Thoracic aorta (tissue), 2 donors: ENCODE measurements around the gene SMC4. TPM values are rescaled to one million over a fixed set of nuclear protein-coding genes. Genes with fewer than 3 reads are reported as not detected.

Experiments used
- ATAC-seq: fragments of 150-250 bp; one replicate; pipeline ENCODE4 v1.8.0; 2017; ENCODE audit warnings: low read depth; ENCODE audit not compliant: insufficient number of reproducible peaks, low FRiP score
- DNase-seq: peaks from one replicate; pipeline ENCODE4 v3.0.0-alpha.2; 2020; ENCODE audit warnings: low spot score
- H3K27ac ChIP-seq, 2 donors: fragments of 200-600 bp; sonication (generic); 1 replicate in 1 of 2; 2 replicates in 1 of 2; pipeline ENCODE4 v1.5.1; 2016; ENCODE audit warnings: mild to moderate bottlenecking in 2 of 2, moderate library complexity in 2 of 2
- H3K27me3 ChIP-seq: fragments of 200-600 bp; sonication (generic); replicated peaks from 2 replicates; pipeline ENCODE4 v1.6.0; 2016; ENCODE audit warnings: mild to moderate bottlenecking; ENCODE audit not compliant: insufficient read depth
- H3K36me3 ChIP-seq: fragments of 200-600 bp; sonication (generic); one replicate; pipeline ENCODE4 v1.5.1; 2016
- H3K4me1 ChIP-seq, 2 donors: fragments of 200-600 bp; sonication (generic); 1 replicate in 1 of 2; 2 replicates in 1 of 2; pipeline versions ENCODE4 v1.5.1 to v1.6.0; 2016; ENCODE audit warnings: low read depth in 2 of 2, mild to moderate bottlenecking in 1 of 2; ENCODE audit not compliant: control insufficient read depth in 1 of 2
- H3K4me3 ChIP-seq: fragments of 200-600 bp; sonication (generic); 2 replicates; pipeline ENCODE4 v1.5.1; 2016; ENCODE audit warnings: mild to moderate bottlenecking
- H3K9me3 ChIP-seq: fragments of 200-600 bp; sonication (generic); 2 replicates; pipeline ENCODE4 v1.5.1; 2016
- total RNA-seq, 2 donors: library from RNA; depleted of rRNA; stranded (reverse); fragments of >200 nt; gene quantifications; one replicate each; pipeline versions ENCODE4 v1.1.0 to v1.2.3, GENCODE V29; 2016
- TF ChIP-seq, protein P1 (sequence below): fragments of 200-600 bp; sonication (generic); IDR thresholded peaks from one replicate; pipeline ENCODE4 v1.5.1; 2019; ENCODE audit warnings: antibody characterized with exemption

Gene SMC4
- total RNA-seq, 2 donors from 2014 or later = 70.2 to 97.2 TPM

DNA sequence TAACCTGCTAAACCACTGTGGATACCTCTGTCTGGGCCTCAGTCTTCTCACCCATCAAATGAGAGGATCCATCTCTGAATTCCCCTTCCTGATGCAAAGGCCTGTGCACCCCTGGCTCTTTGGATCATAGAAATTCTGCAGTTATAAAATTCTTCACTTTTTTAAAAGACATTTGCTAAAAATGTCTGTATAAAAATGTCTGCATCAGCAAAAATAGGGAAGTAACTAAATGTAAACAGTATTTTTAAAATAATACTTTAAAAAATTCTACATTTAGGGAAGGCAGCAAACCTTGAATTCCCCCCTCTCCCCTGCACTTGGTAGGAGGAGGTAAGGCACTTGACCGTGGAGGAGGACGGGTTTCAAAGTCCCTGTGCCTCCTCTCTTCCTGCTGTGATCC, 75.7 kb downstream of the SMC4 start:
- ATAC-seq = no peak
- TF ChIP-seq, protein P1, sequence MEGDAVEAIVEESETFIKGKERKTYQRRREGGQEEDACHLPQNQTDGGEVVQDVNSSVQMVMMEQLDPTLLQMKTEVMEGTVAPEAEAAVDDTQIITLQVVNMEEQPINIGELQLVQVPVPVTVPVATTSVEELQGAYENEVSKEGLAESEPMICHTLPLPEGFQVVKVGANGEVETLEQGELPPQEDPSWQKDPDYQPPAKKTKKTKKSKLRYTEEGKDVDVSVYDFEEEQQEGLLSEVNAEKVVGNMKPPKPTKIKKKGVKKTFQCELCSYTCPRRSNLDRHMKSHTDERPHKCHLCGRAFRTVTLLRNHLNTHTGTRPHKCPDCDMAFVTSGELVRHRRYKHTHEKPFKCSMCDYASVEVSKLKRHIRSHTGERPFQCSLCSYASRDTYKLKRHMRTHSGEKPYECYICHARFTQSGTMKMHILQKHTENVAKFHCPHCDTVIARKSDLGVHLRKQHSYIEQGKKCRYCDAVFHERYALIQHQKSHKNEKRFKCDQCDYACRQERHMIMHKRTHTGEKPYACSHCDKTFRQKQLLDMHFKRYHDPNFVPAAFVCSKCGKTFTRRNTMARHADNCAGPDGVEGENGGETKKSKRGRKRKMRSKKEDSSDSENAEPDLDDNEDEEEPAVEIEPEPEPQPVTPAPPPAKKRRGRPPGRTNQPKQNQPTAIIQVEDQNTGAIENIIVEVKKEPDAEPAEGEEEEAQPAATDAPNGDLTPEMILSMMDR = no peak
- H3K27ac ChIP-seq = no peak overlapping the region
- H3K4me1 ChIP-seq = no peaks in the 10 kb centered on the region
- DNase-seq = no peak
- peaks cover 2% of the 10 kb centered on the region for H3K9me3 ChIP-seq
- no peaks in the 10 kb centered on the region for H3K36me3 ChIP-seq
- no peak overlapping the region for H3K4me3 ChIP-seq
- no peaks in the 10 kb centered on the region for H3K27me3 ChIP-seq

DNA sequence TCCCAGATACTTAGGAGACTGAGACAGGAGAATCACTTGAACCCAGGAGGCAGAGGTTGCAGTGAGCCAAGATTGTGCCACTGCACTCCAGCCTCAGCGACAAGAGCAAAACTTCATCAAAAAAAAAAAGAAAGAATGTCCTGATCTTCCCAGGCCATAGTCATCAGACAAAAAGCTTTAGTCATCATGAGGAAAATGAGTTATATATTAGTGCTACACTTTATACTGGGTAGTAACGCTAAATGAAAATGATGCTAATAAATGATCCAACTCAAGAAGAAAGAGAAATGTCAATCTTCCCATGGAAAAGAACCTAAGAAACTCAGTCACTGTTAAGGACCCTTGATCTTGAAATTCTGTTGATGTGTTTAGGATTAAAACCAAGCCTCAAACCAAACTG, 76.4 kb downstream of the SMC4 start:
- DNase-seq (no peak), ATAC-seq (no peak)
- no peaks in the 10 kb centered on the region for H3K27me3 ChIP-seq
- no peaks in the 10 kb centered on the region for H3K9me3 ChIP-seq
- H3K4me3 ChIP-seq = no peak overlapping the region
- no peaks in the 10 kb centered on the region for H3K4me1 ChIP-seq
- H3K27ac ChIP-seq = no peak overlapping the region
- no peaks in the 10 kb centered on the region for H3K36me3 ChIP-seq
- TF ChIP-seq, protein P1 = no peak

DNA sequence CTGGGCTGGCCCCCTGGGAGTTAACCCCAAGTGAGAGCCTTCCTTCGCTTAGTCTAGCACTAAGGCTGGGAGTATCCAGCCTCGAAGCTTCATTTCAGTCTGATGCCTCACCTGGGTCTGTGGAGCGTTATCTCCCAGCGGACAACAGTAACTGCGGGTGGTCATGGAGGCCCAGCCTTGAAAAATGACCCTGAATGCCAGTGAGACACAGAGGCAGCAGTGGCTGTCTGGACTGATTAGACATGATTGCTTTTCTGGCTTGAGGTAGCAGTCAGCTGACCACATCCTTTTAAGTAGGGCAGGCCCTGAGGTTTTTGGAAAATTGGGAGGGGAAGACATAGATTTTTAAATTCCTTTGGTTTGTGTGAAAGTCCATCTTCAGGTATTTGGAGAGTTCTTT, 78.3 kb downstream of the SMC4 start:
- no peaks in the 10 kb centered on the region for H3K9me3 ChIP-seq
- H3K36me3 ChIP-seq = no peaks in the 10 kb centered on the region
- no peak overlapping the region for H3K4me3 ChIP-seq
- TF ChIP-seq, protein P1 = no peak
- DNase-seq (no peak), ATAC-seq (no peak)
- no peaks in the 10 kb centered on the region for H3K27me3 ChIP-seq
- no peak overlapping the region for H3K27ac ChIP-seq
- H3K4me1 ChIP-seq = no peaks in the 10 kb centered on the region

DNA sequence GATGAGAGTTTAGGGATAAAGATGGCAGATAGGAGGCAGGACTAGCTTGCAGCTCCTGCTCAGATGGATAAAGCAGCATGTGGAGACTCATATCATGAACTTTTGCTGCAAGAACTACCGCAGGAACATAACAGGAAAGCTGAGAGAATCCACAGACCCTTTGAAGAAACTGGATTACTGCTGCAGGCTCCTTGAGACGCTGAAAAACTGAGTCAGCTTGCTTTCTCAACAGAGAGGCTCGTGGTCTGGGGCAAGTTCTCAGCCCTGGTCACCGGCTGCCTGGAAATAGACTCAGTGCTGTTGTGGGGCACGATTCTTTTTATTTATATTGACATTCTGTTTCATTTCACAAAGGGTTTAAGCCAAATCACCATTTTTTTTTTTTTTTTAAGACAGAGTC, 78.9 kb downstream of the SMC4 start:
- no peak overlapping the region for H3K4me3 ChIP-seq
- DNase-seq (no peak), ATAC-seq (no peak)
- no peaks in the 10 kb centered on the region for H3K4me1 ChIP-seq
- no peaks in the 10 kb centered on the region for H3K9me3 ChIP-seq
- H3K27me3 ChIP-seq = no peaks in the 10 kb centered on the region
- H3K36me3 ChIP-seq = no peaks in the 10 kb centered on the region
- TF ChIP-seq, protein P1 = no peak
- no peak overlapping the region for H3K27ac ChIP-seq

DNA sequence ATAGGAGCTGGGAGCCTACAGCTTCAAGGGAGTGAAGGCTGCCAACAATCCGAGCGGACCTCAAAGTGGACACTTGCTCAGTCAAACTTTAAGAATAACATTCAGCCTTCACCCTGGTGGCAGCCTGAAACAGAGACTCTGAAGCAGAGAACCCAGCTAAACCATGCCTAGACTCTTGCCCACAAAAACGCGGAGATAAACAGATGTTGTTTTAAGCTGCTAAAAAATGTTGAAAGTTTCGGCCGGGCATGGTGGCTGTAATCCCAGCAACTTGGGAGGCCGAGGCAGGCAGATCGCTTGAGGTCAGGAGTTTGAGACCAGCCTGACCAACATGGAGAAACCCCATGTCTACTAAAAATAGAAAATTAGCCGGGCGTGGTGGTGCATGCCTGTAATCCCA, 79.9 kb downstream of the SMC4 start:
- TF ChIP-seq, protein P1 = no peak
- H3K4me3 ChIP-seq = no peak overlapping the region
- H3K4me1 ChIP-seq = no peaks in the 10 kb centered on the region
- no peak overlapping the region for H3K27ac ChIP-seq
- H3K9me3 ChIP-seq = no peaks in the 10 kb centered on the region
- no peak for ATAC-seq
- H3K36me3 ChIP-seq = no peaks in the 10 kb centered on the region
- DNase-seq = no peak
- H3K27me3 ChIP-seq = no peaks in the 10 kb centered on the region
